HG02763 (cell line): ENCODE data around the gene XPC.

Experiments used
- ATAC-seq: cut with Tn5 transposase; IDR thresholded peaks from one replicate; pipeline ENCODE4 v1.9.1; 2021; ENCODE audit warnings: mild to moderate bottlenecking, moderate library complexity; ENCODE audit not compliant: unreplicated experiment

Gene XPC

GRCh38 chr3:14174483-14174882, 3.9 kb downstream of the XPC start:
- ATAC-seq: no peak

DNA sequence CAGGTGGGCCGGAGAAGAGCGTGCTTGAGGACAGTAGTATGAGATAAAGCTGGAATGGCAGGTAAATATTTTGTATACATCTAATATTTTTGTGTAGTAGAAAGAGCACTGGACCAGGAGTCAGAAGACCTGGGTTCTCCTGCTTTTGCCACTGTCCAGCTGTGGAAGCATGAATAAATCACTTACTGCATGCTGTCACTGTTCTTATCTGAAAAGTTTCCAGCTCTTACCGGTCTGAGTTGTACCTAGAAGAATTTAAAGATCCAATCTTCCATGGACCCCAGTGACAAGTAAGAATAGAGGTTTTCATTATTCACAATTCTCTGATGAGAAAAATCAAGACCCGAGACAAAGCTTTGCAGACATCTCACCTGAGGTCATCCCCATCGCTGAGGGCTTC, 5.9 kb downstream of the XPC start:
- ATAC-seq: no peak

DNA sequence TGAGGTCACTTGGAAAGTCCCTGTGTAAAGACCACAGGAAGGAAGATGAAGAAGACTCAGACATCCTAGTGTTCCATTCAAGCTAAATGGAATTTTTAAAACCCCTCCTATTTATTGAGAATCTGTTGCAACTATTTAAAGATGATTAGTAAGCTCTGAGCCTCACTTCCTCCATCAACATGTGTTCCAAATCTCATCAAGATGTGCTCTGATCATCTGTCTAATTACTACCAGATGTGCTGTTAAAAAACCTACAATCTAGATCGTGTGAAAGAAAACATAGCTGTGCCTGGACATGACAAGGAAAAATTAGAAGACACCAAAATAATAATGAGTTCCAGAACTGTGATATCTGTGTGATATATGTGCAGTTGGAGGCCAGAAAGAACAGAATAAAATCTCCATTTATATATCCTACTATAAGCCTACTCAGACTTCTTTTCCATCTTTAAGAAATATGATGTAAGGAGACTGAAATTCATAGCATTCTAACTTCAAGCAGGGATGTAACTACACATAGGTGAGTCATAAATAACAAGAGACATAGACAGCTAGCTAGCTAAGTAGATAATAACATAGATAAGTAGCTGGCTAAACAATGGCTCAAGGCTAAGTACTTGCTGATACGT, 7.8 kb downstream of the XPC start:
- ATAC-seq: no peak

GRCh38 chr3:14169871-14170270, 8.5 kb downstream of the XPC start:
- ATAC-seq: no peak

DNA sequence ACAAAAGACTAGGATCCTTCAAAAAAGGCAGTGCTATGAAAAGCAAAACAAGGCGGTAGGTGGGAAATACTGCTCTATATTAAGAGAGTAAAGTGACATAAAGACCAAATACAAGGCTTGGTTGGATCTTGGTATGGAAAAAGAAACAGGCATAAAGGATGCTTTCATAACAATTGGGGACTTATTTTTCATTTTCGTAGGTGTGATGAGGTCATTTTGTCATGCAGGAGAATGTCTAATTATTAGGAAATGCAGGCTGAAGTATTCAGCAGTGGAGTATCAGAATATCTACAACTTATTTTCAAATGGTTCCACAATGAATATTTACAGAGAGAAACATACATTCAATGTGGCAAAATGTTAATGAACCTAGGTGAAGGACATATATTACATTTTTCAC, 9.0 kb downstream of the XPC start:
- no peak for ATAC-seq

- ATAC-seq: no peak
These were observed 11.4 kb downstream of the XPC start for GRCh38 chr3:14166877-14167603.

DNA sequence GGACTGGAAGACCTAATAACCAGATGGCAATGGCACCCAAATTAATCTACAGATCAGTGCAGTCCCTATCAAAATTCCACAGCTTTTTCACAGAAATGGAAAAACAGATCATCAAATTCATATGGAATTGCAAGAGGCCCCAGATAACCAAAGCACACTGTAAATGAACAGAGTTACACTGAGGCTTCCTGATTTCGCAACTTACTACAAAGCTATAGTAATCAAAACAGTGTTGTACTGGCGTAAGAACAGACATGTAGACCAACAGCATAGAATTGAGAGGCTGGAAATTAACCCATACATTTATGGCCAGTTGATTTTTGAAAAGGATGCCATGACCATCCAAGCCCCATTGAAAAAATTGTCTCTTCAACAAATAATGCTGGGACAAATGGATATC, 16.2 kb downstream of the XPC start:
- ATAC-seq: no peak

DNA sequence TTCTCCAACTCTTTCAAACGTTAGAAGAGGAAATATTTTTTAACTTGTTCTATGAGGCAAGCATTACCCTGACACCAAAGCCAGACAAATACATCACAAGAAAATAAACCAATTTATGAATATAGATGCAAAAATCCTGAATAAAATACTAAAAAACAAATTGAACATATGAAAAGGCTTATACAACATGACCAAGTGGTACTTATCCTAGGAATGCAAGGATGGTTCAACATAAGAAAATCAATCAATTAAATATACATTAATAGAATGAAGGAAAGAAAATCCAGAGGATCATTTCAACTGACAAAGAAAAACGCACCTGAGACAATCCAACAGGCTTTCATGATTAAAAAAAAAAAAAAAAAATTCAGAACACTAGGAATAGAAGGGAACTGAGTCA, 17.1 kb downstream of the XPC start:
- ATAC-seq: no peak

DNA sequence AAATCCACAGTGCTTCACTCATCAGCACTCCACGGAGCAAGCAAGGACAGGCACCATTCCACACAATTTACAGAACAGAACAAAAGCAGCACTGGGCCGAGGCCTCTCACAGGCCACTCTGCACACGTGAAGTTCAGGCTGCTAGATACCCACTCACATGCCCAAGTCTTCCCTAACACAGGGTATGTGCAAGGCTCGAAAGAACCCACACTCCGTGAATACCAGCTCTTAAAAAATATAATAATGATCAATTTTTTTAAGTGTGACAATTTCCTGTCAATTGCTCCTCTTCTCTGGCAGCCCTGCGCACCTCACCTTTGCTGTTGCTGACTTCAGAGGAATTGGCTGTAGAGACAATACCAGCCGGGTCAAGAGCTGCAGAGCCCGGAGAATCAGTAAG, 19.0 kb downstream of the XPC start:
- no peak for ATAC-seq

DNA sequence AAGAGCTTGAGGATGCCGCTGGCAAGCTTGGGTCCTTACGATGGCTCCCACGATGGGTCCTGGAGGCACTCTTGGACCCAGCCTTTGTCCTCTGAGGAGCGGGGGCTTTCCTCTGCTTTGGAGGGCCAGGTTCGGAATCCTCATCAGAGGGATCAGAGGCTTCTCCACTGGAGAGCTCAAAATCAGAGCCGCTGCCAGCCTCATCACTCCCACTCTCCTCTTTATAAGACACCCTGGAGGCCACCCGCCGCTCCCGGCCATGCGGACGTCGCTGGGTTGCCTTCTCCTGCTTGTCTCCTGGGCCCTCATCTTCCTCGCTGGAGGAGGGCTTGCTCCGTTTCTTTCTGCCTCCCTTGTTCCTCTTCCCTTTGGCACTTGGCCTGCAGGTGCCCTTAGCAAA, 20.0 kb downstream of the XPC start:
- no peak for ATAC-seq

DNA sequence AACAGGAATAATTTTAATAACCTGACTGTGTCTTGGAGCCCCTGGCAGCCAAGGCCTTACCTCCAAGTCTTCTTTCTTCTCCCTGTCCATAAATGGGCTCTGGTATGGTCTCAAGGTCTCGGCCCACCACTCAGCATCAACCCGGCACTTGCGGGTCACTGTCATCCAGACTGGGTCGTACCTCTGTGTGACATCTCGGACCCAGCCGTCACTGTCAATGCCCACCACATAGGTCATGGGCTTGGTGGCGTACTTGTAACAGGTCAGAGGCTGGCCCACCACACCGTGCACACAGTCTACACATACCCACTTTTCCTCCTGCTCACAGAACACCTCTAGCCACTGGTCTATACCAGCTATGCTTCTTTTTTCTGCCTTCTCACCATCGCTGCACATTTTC, 20.4 kb downstream of the XPC start:
- no peak for ATAC-seq

DNA sequence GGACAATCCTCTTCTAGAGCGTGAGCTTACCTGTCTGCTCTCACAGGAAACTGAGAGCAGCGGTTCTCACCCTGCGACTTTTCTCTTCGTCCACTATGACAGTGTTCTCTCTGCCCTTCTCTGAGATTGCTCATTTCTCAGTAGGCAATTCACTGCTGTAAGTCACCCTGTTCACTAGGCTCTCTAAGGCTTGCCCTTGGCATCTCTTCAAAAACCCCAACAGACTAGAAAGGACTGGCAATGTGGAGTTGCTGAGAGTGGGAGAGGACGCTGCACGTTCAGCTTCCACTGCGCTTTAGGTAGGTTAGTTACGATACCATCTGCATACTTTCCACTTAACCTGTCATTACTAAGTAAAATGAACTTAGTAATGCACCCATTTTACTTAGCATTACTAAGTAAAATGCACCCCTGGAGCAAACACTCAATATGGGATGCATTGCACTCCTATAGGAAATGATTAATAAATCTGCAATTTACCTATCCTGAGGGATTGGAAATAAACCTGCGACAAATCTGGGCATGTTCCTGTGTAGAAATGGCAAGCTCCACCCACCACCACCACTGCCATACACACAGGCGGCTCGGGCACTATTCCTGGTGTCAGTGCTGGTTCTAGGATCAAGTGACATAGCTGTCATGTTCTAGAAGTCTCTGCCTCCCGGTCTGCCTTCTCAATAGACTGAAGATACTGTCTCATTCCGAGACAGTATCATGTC, 21.4 kb downstream of the XPC start:
- ATAC-seq: no peak

DNA sequence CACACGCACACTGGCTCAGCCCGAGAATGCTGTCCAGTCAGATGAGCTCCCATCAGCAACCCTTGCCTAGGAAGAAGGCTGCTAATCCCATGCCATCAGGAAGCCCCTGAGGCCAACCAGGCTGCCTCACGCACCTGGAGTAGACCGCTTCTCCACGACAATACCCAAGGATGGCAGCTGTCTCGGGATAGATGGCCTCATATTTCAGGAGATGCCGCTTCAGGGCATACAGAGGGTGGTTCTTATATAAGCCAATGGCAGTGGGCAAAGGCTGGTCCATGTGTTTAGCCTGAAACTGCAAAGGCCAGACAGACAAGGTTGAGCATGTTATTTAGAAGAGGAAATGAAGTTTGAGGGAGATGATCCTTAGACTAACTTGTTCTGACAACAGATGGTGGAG, 22.2 kb downstream of the XPC start:
- ATAC-seq: no peak

DNA sequence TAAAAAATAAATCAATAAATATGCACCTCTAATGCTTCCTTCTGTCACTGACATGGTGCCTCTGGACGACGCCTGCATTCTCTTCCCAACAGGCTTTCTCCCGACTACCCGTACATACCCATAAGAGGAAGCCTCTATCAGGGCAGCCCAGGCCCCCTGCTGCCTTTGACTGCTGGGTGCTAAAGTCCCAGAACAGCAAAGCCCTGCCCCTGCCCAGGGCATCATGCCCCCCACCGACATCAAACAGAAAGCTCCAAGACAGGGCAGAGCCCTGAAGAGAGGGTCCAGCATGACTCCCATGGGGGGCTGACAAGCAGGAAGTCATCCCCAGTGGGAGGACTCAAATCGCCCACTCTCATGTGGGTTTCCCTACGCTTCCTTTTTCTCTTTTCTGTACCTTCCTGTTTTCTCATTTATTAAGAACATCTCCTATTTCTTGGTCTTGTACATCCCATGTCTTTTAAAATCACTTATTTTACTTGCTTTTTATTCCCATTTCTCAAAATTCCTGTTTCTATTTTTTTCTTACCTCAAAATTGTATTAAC, 23.4 kb downstream of the XPC start:
- no peak for ATAC-seq

DNA sequence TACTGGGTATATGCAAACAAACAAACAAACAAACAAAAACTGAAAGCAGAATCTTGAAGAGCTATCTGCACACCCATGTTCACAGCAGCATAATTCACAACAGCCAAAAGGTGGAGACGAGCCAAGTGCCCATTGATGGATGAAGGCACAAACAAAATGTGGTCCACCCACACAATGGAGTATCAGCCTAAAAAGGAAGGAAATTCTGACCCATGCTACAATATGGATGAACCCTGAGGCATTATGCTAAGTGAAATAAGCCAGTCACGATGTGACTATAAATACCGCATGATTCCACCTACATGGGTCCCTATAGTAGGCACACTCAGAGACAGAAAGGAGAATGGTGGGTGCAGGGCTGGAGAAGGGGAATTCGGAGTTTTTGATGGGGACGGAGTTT, 24.1 kb downstream of the XPC start:
- no peak for ATAC-seq

DNA sequence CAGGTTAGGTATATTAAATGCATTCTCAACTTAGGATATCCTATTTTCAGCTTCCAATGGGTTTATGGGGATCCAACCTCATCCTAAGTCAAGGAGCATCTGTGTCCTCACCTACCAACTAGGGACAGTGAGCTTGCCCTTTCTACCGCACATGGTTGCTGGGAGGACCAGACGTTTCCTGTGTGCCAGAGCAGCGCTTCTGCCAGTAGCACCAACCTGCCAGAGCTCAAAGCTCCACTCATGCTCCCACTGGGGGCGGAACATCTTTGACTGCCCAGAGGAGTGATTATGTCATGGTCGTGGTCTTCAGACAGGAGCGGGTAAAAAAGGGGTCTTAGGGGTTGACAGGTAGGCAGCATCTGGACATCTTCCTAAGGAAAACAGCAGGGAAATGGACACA, 24.7 kb downstream of the XPC start:
- ATAC-seq: no peak

GRCh38 chr3:14152963-14153355, 25.4 kb downstream of the XPC start:
- no peak for ATAC-seq

- no peak for ATAC-seq
These were observed 26.0 kb downstream of the XPC start for GRCh38 chr3:14152233-14152962.

DNA sequence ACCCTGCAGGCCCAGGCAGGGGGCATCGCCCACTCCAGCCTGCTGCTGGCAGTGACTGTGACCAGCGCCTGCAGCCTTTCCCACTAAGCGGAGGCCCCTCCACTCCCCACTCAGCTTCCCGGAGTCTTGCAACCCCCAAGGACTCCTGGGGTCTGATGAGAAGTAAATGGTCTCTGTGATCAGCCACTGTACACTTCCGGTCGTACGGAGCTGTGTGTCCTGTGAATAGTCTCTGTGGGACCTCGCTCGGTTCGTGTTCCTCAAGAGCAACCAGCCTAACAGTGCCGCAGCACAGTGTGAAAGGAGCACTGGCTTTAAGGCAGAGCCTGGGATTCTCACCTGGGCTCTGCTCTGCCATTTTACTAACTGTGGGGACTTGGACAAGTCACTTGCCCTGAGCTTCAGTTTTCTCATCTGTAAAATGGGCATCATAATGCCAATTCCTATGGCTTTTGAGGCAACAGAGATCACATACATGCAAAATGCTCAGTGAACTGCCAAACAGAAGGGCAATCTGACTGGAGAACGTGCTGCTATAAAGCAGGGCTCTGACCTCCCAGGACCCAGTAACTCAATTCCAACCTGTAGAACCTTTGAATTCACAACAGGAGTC, 26.8 kb downstream of the XPC start:
- no peak for ATAC-seq

DNA sequence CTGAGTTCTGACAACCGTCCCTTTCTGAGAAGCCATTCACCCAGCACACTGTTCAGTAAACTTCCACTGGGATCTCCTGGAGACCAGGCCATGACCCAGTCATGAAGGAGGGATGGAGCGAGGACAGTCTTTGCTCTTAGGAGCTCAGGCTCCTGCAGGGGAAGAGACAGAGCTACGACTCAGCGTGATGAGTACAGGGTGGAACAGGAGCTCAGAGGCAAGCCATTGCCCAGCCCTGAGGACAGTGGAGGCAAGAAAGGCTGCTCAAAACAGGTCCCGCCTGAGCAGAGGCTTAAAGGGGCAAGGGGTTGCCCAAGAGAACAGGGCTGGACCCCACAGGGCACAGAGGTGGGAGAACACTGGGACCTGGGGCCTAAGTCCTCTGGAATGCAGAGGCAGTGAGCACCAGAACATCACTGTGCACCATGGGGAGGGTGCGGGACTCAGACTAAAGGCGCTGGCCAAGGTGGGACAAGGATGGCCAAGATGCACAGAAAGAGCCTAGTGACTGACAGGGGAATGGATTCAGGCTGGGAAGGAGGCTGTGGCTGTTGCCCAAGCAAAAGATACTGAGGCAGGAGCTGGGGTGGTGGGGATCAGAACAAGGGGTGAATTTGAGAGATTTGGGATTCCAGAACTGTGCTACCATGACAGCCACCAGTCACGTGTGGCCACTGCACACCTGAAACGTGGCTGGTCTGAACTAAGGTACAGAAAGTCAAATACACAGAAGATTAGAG, 27.7 kb downstream of the XPC start:
- ATAC-seq: no peak
